ENCODE results near the gene FRMD7. TPM values are rescaled to one million over a fixed set of nuclear protein-coding genes. Genes with fewer than 3 reads are reported as not detected.

Gene FRMD7
- not detected in 5 replicates for total RNA-seq (2022; extraction: Qiagen RNA extraction; ENCODE audit: low read depth)

GRCh38 chrX:132127743-132128142 is at the start of gene FRMD7:
FRMD7 (minus strand) TSS chrX:132128020; CDS start chrX:132127844, 176 bp downstream.

Other genes with a start within 250 kb of the FRMD7 start
- 9.0 to 12.2 TPM (median 10.4 TPM) in 5 replicates for gene STK26, start 104.7 kb downstream of the FRMD7 start, total RNA-seq (2022; extraction: Qiagen RNA extraction; ENCODE audit: low read depth)
- 27.5 to 52.2 TPM (median 30.4 TPM) in 5 replicates for gene RAP2C, start 91.4 kb upstream of the FRMD7 start, total RNA-seq (2022; extraction: Qiagen RNA extraction; ENCODE audit: low read depth)

Data from A549 treated with RU486 at 1 μM for 4 hours (cell line).